Measurements from ENCODE around the gene TMPRSS3.

Gene TMPRSS3

DNA sequence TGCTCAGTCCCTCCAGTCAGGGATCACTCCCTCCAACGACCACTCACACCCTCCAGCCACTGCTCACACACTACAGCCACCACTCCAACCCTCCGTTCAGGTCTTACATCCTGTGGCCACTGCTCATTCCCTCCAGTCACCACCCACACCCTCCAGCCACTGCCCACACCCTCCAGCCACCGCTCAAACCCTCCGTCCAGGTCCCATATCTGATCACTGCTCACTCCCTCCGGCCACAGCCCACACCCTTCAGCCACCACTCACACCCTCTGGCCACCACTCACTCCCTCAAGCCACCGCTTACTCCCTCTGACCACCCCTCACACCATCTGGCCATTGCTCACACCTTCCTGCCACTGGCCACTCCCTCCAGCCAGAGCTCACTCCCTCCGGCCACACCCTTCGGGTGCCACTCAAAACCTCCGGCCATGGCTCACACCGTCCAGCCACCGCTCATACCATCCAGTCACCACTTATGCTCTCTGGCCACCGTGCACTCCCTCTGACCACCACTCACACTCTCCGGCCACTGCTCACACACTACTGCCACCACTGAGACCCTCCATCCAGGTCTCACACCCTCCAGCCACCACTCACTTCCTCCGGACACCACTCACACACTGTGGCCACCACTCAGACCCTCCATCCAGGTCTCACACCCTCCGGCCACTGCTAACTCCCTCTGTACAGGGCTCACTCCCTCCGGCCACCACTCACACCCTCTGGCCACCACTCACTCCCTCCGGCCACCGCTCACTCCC is 24.8 kb downstream of the TMPRSS3 start:
- DNase-seq (ENCODE audit: low spot score): no peak

DNA sequence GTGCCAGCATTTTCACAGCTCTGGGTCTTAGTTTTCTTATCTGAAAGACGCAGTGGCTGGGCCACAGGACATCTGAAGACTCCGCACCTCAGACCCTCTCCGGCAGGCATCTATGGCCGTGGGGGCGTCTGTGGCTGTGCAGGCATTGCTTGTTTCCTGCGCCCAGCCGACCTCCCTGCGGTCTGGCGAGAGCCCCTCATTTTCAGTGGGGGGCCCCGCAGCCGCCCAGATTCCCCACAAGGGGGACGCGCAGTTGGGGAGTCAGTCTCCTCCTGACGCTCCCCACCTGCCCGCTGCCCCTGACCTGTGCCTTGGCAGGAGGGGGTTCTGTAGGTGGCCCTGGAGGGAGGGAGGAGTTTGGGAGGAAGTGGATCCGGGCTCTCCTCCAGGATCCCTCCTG is 26.0 kb downstream of the TMPRSS3 start:
- no peak for DNase-seq (ENCODE audit: low spot score)

DNA sequence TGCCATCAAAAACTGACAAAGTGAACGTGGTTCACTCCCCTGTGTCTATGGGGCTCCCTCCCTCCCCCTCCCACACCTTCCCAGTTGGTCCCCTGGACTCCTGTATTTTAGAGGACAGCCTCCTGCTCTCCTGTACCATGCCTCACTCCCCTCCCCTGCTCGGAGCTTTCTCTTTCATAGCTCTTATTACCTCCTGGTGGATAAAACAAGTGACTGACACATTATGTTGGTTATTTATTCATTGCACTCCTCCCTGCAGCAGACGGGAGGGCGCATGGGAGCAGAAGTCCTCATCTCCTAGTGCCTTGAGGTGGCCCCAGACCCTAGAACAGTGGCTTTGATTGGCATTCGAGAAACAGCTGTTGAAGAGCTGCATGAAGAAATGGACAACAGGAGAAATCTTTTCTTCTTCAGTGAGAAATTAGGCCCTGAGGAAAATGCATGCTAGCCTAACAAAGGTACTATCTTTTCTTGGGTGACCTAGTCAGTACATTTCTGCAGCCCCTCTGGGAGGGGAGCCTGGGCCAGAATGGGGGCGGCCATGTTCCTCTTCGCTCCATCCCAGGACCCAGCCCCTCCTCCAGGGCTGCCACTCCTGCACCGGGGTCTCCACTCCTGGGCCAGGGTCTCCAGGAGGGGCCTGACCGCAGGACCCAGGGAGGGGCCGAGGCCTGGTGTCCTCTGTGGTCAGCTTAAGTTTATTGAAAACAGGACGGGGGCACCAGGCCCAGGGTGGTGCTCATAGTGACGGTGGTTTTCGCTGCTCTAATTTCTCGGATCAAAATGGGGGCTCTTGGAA is 28.3 kb downstream of the TMPRSS3 start:
- DNase-seq (ENCODE audit: low spot score): no peak

DNA sequence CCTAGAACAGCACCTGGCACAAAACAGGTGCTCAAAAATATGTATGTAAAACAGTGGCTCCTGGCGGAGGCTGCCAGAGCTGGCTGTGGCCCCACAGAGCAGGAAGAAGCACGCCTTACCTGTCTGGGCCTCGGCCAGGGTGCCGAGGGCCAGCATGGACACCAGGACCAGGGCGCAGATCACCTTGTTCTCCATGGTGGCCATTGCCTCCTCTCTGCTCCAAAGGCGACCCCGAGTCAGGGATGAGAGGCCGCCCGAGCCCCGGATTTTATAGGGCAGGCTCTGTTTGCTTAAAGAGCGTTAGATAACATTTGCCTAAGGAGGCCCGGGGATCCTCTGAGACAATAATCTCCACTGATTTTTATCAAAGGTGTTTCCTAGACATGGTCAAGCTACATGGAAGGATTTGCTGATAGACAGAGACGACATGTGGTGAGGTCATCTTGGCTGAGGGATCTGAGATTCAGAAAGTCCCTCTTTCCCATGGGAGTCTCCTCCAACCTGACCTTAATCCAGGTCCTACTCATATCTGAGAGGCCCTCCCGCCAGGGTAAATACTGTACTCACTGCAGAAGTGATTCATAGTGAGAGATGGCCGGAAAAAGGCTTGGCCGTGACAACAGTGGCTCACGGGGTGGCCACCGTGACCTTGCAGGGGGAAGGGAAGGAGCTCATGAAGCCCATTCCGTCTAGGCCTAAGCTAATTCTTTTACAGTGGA is 29.4 kb downstream of the TMPRSS3 start, which contains the start of gene TFF1:
Gene TFF1 (minus strand): TSS at position 244 of the 719 bp plus-strand sequence. CDS start 40 bp downstream, at position 204.
- no peak for DNase-seq (ENCODE audit: low spot score)

DNA sequence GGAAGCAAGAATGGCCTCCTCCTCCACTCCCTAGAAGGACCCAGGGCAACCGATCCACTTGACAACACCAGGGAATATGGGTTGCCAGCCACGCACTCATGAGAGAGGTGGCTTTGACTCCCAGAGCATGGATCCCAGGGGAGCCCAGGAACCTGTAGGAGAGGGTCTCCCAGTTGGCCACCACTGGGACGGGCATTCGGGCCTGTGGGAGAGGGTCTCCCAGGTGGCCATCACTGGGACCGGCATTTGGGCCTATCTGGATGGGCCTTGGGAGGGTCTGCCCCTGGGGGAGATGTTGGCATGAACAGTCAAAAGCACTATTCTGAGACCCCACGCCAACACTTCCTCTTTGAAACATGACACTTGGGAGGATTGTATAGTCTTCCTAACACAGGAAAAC is 30.1 kb downstream of the TMPRSS3 start:
- DNase-seq (ENCODE audit: low spot score): no peak

DNA sequence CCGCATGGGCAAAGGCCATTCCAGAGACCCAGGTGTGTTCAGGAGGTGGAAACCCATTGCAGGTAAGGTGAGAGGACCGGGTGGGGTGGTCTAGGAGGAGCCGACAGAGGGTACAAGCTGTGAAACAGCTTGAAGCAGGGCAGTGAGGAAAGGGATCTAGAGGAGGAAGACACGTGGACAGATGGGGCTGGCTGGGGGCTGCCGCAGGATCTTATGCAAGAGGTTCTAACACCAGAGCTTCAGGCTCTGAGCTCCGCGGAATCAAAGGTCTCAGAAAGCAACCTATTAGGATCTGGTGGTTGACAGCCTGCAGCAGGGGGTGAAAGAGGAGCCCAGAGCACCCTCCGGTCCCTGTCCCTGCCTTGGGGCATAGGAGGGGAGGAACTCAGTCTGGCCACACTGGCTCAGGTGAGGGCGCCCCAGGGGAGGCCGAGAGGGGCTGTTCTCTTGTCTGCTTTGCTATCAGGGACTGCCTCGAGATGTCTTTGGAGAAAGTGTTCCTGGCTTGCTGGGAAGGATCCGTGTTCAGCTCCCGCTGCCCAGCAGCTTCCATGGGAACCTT is 31.5 kb downstream of the TMPRSS3 start:
- DNase-seq (ENCODE audit: low spot score): no peak

DNA sequence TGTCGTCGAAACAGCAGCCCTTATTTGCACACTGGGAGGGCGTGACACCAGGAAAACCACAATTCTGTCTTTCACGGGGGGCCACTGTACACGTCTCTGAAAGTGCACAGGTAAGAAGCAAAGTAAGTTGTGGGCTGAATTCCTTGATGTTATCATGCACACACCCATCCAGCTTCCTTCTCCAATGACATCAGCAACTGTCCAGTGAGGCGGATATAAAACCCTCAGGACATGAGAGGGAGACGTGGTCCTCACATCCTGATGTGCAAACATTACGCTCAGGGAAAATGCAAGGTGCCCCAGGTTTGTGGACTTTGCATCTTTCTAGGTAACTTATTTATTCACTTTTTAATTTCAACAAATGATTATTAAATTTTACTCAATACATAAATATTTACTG is 32.5 kb downstream of the TMPRSS3 start:
- DNase-seq (ENCODE audit: low spot score): no peak

DNA sequence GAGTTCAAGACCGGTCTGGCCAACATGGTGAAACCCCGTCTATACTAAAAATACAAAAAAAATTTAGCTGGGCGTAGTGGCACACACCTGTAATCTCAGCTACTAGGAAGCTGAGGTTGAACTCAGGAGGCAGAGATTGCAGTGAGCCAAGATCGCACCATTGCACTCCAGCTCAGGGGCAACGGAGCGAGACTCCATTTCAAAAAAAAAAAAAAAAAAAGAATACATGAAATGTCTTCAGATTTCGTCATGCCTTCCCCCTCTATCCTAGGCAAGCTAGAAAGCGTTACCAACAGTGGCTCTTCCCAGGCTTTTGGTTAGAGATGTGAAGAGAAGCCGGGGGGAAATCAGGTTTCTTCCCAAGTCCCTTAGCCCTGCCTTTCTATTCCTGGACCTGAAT is 33.2 kb downstream of the TMPRSS3 start:
- DNase-seq (ENCODE audit: low spot score): no peak

DNA sequence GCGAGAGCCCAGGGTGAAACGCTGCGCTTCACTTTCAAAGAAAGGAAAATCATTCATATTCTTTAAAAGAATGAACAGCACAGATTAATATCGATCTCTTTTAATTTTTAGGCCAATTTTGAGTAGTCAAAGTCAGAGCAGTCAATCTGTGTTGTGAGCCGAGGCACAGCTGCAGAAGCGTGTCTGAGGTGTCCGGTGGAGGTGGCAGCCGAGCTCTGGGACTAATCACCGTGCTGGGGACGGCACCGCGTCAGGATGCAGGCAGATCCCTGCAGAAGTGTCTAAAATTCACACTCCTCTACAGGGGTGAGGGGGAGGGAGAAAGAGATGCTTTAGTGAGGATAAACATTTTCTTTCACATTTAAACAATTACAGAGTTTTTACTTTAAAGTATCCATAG is 33.7 kb downstream of the TMPRSS3 start:
- no peak for DNase-seq (ENCODE audit: low spot score)

DNA sequence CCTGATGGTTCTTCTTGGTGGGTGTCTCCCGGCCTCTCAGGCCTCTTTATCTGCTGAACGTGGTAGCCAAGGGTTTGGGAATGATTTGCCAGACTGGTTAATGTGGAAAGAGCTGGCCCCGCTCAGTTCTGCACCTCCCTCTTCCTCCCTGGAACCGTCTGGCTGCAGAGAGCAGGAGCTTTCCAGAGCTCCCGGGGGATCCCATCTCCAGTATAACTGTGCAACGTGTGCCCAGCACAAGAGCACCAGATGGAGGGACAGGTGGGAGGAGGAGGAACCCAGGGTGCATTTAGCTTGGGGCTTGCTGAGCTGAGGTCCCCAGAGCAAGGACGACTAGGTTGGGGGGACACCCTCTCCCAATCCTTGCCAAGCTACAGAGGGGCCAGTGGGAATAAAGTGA is 34.6 kb downstream of the TMPRSS3 start:
- no peak for DNase-seq (ENCODE audit: low spot score)

DNA sequence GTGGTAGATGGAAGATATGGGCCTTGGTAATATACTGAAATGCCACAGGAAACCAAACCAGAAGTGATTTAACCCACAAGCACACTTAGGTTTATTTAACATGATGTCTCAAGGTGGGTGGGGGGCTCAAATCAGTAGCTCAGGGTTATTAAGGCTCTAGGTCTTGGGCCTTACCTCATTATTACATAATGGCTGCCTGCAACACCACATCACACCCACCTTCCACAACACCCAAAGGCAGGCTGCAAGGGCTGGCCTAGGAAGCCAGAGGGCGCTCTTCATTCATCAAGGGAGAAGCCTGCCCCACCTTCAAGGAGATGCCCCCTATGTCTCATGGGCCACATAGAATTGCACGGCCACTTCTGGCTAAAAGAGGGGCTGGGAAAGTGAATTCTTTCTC is 35.5 kb downstream of the TMPRSS3 start:
- DNase-seq (ENCODE audit: low spot score): no peak

DNA sequence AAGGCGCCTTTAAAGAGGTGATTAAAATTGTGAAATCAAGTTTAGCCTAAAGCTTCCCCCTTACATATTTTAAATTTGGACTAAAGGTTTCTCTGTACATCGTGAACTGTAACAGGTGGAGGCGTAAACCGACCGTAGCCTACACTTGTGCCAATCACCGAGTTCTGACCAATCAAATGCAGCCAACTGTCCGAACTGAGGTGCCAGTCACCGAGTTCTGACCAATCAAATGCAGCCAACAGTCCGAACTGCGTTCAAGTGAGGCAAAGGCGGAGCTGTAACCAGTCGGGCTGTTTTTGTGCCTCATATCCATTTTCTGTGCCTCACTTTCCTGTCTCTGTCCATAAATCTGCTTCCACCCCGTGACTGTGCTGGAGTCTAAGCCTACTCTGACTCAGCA is 36.9 kb downstream of the TMPRSS3 start:
- DNase-seq (ENCODE audit: low spot score): no peak

DNA sequence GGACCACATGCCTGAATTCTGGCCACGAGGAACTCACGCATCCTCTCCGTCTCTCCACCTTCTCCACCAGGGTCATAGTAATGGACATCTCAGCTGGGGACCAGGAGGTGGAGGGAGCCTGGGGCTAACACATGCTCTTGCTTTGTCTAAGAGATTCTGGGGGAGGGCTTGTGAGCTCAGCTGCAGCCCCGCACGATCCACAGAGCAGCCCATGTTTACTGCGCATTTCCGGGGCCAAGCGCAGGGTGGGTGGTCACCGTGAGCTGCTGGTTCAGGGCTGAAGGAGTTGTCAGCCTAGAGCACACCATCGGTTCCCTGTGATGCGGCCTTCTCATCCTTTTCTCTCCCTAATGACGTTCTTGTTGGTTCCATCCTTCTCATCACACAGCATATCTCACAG is 37.6 kb downstream of the TMPRSS3 start:
- DNase-seq (ENCODE audit: low spot score): no peak

DNA sequence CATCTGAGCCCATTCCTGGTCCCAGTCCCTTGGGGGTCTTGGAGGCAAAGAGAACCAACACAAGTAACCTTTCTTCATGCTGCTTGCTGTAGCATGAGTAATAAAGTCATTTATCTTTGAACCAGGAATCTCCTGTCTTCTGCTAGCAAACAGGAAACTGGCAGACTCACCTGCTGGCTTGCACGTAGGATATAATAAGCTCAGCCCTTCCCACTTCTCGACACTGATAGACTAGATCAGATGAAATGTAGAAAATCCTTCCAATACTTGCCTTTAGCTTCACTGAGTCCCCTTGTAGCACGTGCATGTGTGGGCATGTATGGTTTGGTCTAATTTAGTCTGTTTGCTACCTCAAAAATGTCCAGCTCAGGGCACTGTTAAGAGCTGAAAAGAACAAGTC is 38.5 kb downstream of the TMPRSS3 start:
- no peak for DNase-seq (ENCODE audit: low spot score)

DNA sequence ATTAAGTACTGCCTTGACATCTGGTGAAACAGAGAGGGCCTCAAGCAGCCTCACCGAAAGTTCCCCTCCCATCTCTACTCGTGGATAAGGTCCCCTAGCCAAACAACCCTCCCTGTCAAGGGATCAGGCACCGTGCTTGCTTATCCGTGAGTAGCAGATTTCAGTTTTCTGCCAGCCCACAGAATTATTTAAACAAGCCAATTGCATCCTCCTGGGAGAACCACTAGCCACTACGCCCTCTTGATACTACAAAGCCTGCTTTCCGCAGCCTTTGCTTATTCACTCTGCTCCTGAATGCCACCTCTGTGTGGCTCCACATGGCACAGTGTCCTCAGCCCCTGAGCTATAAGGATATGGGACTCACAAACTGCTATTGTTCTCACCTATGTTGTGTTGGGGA is 39.2 kb downstream of the TMPRSS3 start:
- DNase-seq (ENCODE audit: low spot score): no peak

DNA sequence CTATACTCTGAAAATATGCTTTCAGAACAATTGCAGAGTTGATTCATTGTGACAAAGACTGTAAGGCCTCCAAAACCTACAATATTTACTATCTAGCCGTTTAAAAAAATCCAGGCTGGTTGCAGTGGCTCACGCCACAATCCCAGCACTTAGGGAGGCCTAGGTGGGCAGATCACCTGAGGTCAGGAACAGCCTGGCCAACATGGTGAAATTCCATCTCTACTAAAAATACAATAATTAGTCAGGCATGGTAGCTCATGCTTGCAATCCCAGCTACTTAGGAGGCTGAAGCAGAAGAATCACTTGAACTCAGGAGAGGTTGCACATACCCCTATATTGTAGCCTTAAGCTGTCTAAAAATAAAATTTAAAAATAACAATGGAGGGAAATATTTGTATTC is 39.8 kb downstream of the TMPRSS3 start:
- no peak for DNase-seq (ENCODE audit: low spot score)

DNA sequence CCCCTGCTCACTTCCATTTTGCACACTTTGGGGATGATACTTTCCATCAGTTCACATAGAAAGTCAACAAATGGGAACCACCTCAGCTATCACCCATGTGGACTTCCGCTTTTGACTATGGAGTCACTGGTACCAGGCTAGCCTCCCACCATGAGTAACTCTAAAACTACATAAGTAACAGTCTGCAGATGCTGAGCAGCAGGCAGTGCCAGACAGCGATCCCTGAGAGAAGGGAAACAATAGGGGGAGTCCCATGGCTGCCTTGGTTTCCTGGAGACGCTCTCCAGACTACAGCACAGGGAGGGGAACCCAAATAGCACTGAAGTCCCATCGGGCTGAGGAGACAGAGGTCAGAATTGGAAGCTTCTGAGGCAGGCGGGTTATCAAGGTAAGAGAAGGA is 42.2 kb downstream of the TMPRSS3 start:
- DNase-seq (ENCODE audit: low spot score): no peak

DNA sequence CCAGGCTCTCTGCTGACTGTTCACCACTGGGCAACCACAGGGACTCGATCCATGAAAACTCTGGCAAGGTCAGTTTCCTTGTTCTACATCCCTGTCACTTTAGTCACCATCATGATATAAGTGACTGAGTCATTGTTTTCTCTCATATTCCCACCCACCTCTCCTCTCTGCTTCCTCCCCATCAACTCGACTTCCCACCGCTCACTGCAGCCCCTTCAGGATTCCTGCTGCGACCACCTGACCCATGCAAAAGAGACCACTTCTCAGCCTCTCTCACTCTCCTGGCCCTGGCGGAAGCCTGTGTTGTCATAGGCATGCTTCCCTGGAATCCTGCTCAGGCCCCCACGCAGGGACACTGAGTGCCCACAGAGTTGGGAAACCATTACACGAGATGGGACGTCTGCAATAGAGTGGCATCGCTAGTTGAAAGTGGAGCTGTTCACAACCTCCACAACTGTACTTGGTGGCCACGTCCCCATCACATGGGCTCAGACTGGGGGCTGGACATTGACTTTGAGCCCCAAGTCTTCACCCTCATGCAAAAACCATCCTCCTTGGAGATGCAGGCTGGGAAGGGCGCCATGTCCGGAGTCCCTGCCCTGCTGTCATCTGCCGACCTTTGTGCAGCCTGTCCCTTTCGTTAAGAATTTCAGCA is 43.3 kb downstream of the TMPRSS3 start:
- no peak for DNase-seq (ENCODE audit: low spot score)

DNA sequence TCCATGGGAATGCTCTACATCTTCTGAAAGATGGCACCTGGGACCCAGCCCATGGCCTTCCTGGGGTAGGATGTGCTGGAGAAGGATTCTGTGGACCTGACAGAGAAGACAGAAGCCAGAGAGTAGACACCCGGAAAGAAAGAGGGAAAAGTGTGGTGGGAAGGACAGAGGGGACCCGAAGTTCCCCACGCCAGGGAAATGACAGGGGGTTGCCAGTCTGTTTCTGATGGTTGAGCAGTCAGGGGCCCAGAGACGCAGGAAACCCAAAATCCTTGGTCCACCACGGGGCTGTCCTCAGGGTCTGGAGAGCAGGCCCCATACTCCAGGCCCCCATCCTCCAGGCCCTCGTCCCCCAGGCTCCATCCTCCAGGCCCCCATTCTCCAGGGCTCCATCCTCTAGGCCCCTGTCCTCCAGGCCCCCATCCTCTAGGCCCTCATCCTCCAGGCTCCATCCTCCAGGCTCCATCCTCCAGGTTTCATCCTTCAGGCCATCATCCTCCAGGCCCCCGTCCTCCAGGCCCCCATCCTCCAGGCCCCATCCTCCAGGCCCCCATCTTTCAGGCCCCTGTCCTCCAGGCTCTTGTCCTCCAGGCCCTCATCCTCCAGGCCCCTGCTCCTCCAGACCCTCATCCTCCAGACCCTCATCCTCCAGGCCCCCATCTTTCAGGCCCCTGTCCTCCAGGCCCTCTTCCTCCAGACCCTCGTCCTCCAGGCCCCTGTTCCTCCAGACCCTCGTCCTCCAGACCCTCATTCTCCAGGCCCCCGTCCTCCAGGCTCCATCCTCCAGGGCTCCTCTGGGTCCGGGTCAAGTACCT is 44.0 kb downstream of the TMPRSS3 start:
- no peak for DNase-seq (ENCODE audit: low spot score)

DNA sequence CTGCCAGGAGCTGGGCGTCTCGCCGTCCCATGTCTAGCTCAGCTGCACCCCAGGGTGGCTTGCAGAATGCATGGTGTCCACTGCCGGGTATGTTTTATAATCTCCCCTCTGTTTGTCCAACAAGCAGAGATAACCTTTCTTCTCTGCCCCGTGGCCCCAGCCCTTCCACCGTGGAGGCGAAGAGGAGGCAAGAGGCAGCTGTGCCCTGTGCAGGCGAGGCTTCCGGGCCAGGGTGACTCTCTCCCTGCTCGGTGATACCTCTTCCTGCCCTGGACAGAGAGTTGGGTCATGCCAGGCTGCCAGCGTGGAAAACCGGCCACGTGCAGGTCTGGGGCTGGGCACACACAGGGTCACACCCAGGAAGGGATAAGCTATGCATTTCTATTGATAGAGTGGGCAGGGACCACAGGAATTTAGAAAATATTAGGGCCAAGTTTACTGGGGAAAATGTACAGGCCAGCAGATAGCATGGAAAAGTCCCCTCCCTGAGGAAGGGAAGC is 44.9 kb downstream of the TMPRSS3 start, which contains the start of gene TFF2:
Gene TFF2 (minus strand): TSS at position 68 of the 500 bp plus-strand sequence. CDS start 37 bp downstream, at position 31.
- no peak for DNase-seq (ENCODE audit: low spot score)

Data from COLO829 (cell line).